GM19438 (cell line): Measurements from ENCODE around the gene IL12A.
A peak's percentile ranks its signal among the peaks of the same experiment; 100 is the strongest.

ENCODE experiments used
- ATAC-seq: cut with Tn5 transposase; IDR thresholded peaks from one replicate; pipeline ENCODE4 v1.9.1; 2021; ENCODE audit warnings: low read depth; ENCODE audit not compliant: unreplicated experiment

The IL12A gene

DNA sequence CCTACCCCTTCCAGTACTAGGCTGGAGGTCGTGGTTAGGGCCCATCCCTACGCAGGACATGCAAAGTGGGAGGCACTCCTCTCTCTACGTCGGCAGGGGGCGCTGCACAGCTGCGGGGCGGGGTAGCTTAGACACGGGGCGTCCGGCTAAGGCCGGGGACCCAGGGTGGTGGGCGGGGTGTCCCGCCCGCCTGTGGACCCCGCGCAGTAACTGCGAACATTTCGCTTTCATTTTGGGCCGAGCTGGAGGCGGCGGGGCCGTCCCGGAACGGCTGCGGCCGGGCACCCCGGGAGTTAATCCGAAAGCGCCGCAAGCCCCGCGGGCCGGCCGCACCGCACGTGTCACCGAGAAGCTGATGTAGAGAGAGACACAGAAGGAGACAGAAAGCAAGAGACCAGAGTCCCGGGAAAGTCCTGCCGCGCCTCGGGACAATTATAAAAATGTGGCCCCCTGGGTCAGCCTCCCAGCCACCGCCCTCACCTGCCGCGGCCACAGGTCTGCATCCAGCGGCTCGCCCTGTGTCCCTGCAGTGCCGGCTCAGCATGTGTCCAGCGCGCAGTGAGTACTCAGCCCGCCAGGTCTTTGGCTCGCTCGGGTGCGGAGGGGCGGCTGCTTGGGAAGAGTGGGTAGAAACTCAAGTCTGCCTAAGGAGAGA, at the start of gene IL12A:
Gene IL12A, plus strand, starts transcription at position 219 of the 655 bp plus-strand sequence.
- ATAC-seq, result peak; percentile 95

DNA sequence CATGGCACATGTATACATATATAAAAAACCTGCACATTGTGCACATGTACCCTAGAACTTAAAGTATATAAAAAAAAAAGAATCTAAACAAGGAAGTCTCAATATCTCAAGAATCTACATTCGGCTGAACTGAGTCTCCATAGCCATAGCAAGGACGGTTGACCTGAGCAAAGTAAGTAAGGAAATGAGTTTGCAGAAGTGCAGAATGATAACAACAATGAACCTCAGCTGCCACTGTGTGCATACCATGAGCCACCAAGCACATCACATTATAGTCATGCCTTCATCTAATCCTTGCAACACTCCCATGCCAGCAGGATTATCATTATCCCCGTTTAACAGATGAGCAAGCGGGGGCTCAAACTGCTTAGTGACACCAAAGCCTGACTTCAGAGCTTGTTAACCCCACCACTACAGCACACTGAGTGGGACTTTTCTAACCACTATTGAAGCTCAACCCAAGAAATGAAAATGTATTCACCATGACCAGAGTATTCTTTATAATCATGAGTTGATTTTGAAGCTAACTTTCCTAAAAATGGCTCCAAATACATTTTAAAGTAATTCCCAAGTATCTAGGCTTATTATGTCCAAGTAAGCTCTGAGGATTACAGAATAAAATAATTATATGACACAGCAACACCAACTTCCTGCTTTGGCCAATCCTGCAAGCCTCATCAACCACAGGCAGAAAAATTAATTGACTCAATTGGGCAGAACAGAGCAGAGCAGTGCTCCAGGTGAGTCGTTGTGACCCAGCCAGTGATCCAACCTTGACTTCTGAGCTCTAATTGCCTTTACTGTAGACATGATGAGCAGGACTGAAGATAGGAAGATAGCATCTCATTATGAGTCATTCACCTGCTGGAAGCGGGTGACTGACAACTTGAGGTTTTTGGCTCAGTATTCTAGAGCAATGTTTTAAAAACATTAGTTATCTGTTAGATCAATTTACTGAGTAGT, 47.3 kb upstream of the IL12A start:
- ATAC-seq, result no peak

DNA sequence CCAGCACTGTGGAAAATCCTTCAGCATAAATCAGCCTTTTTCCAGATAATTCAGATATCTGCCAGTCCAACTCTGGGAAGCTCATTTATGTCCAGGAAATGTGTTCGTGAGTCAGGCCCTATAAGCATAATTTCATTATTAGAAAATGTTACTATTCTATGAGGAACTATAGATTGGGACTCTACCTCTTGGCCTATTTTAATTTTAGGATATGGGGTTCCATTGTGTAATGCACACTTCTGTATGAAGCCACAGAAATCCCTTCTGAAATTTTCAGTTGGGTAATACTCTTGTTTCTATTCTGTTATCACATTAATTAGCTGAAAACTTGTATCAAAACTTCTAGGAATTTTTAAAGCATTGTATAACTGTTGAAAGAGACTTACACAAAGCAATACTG, 43.9 kb upstream of the IL12A start:
- no peak for ATAC-seq

DNA sequence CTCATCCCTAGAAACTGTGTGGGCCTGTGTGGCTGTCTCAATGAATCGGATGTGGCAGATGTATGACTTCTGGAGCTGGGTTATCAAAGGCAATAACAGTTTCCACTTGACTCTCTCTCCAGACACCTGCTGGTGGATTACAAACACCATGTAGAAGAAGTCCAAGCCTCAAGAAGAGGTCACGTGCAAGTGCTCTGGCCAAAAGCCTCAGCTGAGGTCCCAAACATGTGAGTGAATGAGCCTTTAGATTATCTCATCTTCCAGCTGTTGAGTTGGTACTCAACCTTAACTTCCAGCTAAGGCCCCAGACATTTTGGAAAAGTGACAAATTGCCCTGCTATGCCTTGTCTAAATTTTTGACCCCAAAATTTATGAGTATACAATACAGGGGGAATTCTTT, 42.7 kb upstream of the IL12A start:
- ATAC-seq, result no peak

DNA sequence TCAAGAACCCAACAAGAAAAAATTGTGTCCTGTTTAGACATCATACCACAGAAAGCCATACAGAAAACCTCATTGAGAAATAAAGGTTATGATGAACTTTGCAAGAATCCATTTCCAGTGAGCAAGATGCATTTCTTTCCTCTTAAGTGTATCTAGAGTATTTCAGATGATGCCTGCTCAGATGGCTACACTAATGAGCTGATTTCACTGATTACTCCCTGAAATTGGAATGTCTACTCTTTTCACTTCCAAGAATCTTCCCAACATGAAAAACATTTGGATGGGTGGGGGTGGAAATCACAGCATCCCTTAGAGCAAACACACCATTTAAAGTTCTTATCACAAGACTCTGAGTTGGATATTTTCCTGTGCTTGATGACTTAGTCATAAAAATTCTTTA, 41.4 kb upstream of the IL12A start:
- no peak for ATAC-seq

DNA sequence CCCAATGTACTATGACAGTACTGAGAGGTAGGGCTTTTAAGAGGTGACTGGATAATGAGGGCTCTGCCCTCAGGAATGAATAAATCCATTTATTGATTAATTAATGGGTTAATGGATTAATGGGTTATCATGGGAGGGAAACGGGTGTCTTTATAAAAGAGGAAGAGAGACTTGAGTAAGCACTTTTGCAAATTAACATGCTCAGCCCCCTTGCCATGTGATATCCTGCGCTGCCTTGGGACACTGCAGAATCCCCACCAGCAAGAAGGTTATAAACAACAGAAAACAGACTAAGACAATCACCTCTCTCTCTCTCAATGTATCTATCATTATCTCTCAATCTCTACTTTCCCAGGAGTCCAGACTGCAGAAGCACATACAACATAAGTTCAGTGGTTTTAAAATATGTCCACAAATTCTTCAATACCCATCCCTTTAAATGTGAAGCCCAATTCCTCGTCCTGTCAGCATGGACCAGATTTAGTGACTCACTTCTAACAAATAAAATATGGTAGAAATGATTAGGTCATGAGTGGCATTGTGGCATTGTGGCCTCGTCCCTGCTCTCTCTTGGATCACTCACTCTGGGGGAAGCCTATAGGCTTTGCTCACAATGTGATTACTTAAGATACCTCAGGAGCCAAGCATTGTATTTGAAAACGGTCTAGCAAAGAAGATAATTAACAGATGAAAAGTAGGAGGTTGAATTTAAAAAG, 40.0 kb upstream of the IL12A start:
- ATAC-seq, result no peak

DNA sequence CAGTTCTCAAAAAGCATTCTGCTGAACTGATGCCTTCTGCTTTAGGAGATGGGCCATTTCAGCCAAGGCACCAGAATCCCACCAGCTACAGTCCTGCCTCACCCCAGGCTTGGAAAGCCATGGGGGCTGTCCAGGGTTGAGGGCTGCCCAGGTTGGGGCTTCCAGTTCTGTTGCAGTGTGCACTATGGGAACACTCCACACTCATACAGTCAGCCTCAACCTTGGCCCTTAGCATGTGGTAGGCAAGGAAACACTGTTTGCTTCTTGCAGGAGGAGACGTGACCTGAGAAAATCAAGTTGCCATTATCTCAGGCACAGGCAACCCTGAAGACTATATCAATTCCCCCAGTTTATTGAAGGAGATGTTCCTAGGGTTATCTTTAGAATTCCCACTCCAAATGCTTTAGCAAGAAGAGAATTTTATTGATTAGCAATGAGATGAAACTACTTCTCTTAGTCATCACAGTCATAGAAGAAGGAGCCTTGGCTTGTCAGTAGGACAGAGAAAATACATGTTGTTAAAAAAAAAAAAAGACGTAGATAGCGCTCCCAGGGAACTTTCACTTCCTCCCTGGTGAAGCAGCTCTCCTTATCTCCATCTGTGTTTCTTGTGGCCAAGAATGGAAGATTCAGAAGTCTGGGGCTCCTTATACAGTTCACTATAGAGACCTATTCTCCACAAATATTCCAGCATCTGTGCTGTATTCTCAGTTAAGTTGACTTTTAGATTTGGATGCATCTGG, 38.3 kb upstream of the IL12A start:
- ATAC-seq, result peak; percentile 87

DNA sequence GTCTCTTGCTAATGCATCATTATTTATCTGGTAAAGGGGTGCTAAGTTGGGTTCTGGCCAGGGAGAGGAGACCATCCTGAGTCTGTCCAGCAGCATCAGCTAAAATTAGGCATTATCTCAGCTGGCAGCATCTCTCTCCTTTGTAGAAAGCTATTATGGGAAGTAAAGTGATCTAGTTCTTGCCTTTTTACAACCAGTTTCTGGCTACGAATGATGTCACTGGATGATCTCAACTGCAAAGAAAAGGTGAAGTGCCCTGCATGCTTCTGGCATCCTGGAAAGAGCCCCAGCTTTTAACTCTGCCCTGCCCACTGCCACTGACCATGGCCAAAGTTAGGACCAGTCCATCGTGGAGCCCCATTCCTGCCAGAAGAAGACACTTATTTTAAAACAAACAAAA, 37.1 kb upstream of the IL12A start:
- no peak for ATAC-seq

DNA sequence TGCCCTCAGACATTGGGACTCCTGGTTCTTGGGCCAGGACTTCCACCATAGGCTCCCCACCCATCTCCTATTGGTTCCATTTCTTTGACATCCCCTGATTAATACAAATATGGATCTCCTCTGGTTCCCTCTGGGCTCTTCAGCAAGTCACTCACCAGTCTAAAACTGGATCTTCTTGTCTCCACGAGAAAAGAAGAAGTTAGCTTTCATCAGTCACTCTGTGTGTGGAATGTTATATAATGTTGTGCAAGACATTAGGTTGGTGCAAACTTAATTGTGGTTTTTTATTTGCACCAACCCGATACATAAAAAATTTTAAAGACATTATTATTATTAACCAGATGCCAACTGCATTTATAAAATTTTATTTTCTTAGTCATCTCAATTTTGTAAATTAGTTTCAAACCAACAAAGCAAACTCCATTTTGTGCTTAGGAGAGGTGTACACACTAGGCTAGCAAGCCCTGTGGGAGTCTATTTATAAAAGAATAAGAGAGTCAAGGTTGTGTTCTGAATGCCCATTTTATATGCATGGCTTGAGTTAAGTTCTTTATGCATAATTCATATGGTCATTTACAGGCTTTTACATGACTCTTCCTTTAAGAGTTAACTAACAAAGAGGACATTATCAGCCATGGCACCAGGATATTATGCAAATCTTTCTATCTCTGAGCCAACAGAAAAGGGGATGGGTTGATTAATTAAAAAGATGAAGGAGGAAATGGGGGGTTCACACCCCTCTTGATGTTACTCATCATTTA, 35.1 kb upstream of the IL12A start:
- no peak for ATAC-seq

DNA sequence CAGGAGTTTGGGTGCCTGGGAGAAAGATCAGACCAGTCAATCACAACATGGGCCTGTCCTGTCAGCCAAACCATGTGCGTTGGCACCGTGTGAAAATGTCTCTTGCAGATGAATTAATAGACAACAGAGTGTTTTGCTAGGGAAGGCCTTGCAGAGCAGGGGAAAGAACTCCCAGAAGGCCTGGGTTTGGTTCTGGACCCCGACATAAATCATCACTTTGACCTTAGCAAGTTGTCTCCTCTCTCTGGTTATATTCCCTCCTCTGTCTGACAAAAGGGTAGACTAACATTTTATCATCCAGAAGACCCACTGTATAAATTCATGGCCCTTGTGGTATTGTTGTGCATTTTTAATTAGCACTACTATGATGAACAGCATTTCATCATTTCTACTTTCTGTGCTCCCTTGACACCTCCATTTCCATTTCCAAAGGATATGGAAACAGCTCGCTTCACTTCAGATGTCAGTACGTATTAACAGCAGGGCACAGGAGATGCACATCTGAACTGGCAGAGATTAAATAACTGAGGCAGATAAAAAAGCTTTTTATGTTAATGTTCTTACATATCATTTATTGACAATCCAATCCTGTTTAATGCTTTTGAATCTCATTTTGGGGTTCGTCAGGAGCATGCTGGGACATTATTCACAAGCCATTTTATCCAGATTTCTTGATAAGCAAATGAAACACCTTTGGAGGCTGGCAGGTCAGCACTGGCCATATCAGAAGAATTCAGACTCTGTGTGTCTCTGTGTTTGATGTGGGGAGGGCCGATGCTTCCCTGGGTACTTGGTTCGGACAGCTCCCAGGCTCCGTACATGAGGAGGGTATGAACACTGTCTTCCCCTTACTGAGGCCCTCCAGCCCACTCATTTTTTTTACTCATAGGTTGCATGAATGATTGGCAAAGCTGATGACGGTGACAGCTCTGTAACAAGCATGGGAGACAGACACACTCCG, 28.2 kb upstream of the IL12A start:
- no peak for ATAC-seq

DNA sequence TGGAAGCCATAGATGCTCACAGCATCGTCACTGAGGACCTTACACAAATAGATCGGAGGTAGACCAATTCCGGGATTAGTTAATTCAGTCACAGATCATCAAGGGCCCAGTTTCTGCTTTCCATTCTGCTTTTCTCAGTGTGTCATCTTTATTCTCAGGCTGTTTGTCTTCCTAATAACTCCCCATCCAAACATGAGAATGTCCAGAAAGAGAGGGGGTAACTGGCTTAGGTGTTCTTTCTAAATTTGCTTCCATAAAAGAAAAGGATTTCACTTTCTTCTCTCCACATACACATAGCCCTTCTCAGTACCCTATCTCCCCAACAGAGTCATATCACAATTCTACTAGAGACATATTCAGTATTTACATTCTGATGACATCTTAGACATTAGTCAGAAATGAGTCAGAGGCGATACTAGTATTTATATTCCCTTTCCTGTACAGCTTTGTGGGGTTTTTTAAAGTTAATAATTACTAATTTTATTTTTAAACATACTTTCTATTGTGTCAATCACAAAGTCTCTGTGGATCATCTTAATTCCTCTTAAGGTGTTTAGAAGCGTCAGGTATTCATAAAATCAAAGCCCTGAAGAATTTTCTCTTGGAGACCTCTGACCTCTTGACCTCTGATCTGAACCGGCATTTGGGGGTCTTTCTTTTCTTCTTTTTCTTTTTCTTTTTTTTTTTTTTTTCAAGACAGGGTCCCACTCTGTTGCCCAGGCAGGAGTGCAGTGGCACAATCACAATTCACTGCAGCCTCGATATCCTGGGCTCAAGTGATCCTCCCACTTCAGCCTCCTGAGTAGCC, 24.3 kb upstream of the IL12A start:
- ATAC-seq, result peak; percentile 100

DNA sequence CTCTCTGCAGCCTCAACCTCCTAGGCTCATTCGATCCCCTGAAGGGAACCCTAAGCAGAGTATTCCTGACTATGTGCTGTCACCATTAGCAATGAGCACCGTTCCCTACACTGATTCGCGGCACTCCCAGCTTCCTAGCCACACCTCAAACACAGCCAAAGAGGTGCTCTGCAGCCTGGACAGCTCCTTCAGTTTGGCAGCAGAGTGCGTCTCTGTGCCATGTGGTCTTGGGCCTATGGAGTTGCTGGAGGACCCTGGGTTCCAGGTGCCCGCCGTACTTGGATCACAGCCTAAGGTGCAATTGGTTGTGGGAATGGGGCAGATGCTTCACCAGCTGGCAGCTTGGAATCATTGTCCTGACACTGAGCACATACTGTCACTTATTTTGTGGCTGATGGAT, 17.3 kb upstream of the IL12A start:
- ATAC-seq, result no peak

DNA sequence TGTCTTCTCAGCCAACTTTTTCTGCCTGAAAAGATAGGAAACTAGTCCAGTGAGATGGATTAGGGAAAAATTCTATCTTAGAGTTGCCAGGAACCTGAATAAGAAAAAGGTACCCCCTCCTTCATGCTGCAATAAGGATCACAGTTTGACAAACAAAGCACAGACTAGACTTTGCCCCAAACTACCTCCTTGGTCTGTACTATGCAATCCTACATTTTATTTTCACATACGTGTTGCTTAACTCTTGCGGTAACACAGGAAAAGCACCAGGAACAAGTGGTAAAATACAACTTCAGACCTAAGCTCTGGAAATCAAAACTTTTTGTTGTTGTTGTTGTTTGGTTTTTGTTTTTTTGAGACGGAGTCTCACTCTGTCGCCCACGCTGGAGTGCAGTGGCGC, 11.3 kb upstream of the IL12A start:
- ATAC-seq, result no peak

DNA sequence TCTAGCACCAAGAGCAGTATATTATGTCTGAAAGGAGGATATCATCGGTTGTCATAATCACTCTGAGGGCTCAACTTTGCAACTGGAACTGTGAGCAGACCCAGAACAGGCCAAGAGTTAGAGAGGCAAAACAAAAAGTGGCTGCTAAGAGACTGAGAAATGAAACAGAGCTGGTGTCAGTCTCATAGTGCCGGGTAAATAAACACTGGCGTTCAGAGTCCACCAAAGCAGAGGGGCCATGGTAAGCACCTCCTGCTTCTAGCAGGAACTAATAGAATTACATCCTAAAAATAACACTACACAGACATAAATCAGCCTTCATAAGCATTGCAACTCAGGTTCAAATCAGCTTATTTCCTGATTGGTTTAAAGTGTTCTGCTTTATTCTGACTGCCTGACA, 10.3 kb upstream of the IL12A start:
- peak; percentile 95 for ATAC-seq

DNA sequence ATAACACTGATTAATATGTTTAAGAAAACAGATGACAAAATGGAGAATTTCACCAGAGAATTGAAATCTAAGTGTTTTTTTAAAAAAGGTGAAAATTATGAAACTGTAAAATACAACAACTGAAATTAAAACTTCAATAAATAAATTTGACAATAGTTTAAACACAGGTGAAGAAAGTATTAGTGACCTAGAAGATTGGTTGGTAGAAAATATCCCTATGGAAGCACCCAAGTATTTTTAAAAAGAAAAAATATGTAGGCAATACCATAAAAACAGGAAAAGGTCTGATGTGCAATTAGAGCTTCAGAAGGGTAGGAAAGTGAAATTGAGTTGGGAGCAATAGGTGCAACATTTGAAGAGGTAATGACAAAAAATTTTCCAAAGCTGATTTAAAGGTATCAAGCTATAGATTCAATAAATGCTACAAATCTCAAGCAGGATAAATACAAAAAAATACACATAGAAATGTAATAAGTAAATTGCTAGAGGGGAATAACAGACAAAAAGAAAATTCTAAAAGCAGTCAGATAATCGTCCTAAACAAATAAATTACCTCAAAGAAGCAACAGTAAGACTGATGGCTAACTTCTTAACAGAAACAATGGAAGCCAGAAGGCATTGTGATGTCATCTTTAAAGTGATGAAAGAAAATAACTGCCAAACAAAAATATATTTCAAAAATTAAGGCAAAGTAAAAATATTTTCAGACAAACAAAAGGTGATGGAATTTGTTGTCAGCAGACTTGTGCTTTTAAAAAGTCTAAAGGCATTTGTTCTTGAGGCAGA, 9.5 kb upstream of the IL12A start:
- no peak for ATAC-seq

DNA sequence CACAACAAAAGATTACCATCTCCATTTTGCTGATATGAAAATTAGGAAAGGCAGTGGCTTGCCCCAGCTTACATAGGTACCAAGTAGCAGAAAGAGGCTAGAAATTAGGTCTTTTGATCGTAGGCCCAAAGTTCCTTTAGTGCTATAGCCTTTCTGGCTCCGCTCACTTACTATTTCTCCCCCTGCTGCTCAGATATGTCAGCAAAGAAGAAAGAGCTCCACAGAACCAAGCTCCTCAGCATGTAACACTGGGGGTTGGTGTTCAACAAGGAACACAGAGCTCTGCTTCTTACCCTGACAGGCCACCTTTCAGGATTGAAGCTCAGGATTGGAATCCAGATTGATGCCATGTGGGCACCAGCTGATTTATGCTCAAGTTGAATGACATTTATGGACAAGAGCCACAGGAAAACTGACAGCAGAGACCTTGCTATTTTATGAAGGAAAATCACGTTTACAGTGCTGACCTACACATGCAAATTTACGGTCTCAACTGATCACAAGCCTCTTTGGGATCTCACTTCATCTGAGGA, 6.1 kb upstream of the IL12A start:
- no peak for ATAC-seq

DNA sequence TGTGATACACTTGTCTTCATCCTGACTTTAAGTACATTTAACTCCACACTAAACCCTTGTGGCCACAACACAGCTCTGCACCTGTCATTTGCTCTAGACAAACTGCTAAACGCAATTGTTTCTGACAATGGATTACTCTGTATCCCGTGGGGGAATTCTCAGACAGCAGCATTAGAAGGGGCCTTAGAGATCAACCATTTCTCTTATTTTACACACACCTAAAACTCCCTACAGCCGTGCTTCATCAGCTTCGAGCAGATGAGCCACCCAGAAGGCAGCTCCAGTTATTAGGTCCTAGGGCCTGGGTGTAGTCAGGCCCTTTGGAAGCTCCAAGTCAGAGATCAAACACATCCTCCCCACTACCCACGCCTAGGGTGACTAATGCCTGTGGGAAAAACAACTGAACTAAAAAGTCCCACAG, 1.3 kb upstream of the IL12A start:
- ATAC-seq, result no peak
